Left ventricle myocardium inferior (tissue), 1 donor: ENCODE measurements around the gene DNMT3B. TPM values are rescaled to one million over a fixed set of nuclear protein-coding genes. Genes with fewer than 3 reads are reported as not detected.

Source experiments
- DNase-seq: peaks from one replicate; pipeline ENCODE4 v3.0.0-alpha.2; 2020
- H3K27ac ChIP-seq: fragments of 200-600 bp; replicated peaks from 2 replicates; pipeline ENCODE4 v1.8.0; 2021
- H3K27me3 ChIP-seq: fragments of 200-600 bp; 2 replicates; pipeline ENCODE4 v1.8.0; 2021; ENCODE audit warnings: low read depth
- H3K36me3 ChIP-seq: fragments of 200-600 bp; 2 replicates; pipeline ENCODE4 v1.8.0; 2021
- H3K4me1 ChIP-seq: fragments of 200-600 bp; 2 replicates; pipeline ENCODE4 v1.8.0; 2021
- H3K4me3 ChIP-seq: fragments of 200-600 bp; 2 replicates; pipeline ENCODE4 v1.8.0; 2021; ENCODE audit warnings: mild to moderate bottlenecking, moderate library complexity
- H3K9me3 ChIP-seq: fragments of 200-600 bp; replicated peaks from 2 replicates; pipeline ENCODE4 v1.8.0; 2021
- CTCF ChIP-seq: fragments of 200-600 bp; IDR thresholded peaks from 2 replicates; pipeline ENCODE4 v1.8.0; 2021; ENCODE audit warnings: antibody characterized with exemption, mild to moderate bottlenecking, borderline replicate concordance
- intact Hi-C: fragments of 100-400 bp; cut with micrococcal nuclease; formaldehyde crosslinking; loops from one replicate; pipeline ENCODE4 v1.11.0; 2022
- total RNA-seq: library from RNA; stranded (reverse); fragmentation: NEBNext Ultra II Directional; extraction: Animal tissue kit (Norgen Biotek cat#: 25700); gene quantifications from one replicate; pipeline ENCODE4 v1.2.1, GENCODE V29; 2021
- donor health status: DM: no; HTN: yes; CAD: no; lungs with severe emphysema.

DNMT3B gene
- total RNA-seq, 1 donor from 2014 or later, result 0.49 TPM

GRCh38 chr20:32834972-32835371 lies 72.8 kb downstream of the DNMT3B start:
- no peak for TF ChIP-seq CTCF
- no peak overlapping the region for H3K4me3 ChIP-seq
- no peaks in the 10 kb centered on the region for H3K9me3 ChIP-seq
- H3K27ac ChIP-seq, result no peak overlapping the region
- H3K36me3 ChIP-seq, result peaks cover 62% of the 10 kb centered on the region
- H3K27me3 ChIP-seq, result no peaks in the 10 kb centered on the region
- DNase-seq, result no peak
- intact Hi-C loops, result no loop called here
- peaks cover 28% of the 10 kb centered on the region for H3K4me1 ChIP-seq

GRCh38 chr20:32837157-32837556 lies 75.0 kb downstream of the DNMT3B start:
- Histone ChIP-seq H3K9me3 (no peaks in the 10 kb centered on the region), H3K36me3 (peaks cover 75% of the 10 kb centered on the region), H3K4me3 (no peak overlapping the region), H3K4me1 (peaks cover 29% of the 10 kb centered on the region), H3K27ac (no peak overlapping the region), H3K27me3 (no peaks in the 10 kb centered on the region)
- no peak for TF ChIP-seq CTCF
- DNase-seq, result no peak
- intact Hi-C loops, result no loop called here

- no peaks in the 10 kb centered on the region for H3K9me3 ChIP-seq
- DNase-seq, result no peak
- no peak overlapping the region for H3K27ac ChIP-seq
- H3K27me3 ChIP-seq, result no peaks in the 10 kb centered on the region
- intact Hi-C loops, result no loop called here
- no peak for TF ChIP-seq CTCF
- H3K4me1 ChIP-seq, result peaks cover 29% of the 10 kb centered on the region
- no peak overlapping the region for H3K4me3 ChIP-seq
- H3K36me3 ChIP-seq, result peaks cover 70% of the 10 kb centered on the region
Observed at GRCh38 chr20:32839227-32839981, 77.2 kb downstream of the DNMT3B start.

- intact Hi-C loops, result no loop called here
- Histone ChIP-seq H3K4me1 (peaks cover 29% of the 10 kb centered on the region), H3K36me3 (peaks cover 73% of the 10 kb centered on the region), H3K9me3 (no peaks in the 10 kb centered on the region), H3K27me3 (no peaks in the 10 kb centered on the region), H3K4me3 (no peak overlapping the region), H3K27ac (no peak overlapping the region)
- no peak for DNase-seq
- TF ChIP-seq CTCF, result no peak
Observed at GRCh38 chr20:32839982-32840285, 77.7 kb downstream of the DNMT3B start.

GRCh38 chr20:32841174-32841573 lies 79.0 kb downstream of the DNMT3B start:
- intact Hi-C loops, result no loop called here
- peaks cover 66% of the 10 kb centered on the region for H3K36me3 ChIP-seq
- H3K27me3 ChIP-seq, result no peaks in the 10 kb centered on the region
- TF ChIP-seq CTCF, result no peak
- DNase-seq, result no peak
- peaks cover 29% of the 10 kb centered on the region for H3K4me1 ChIP-seq
- no peaks in the 10 kb centered on the region for H3K9me3 ChIP-seq
- H3K4me3 ChIP-seq, result no peak overlapping the region
- no peak overlapping the region for H3K27ac ChIP-seq
